NCI-H1417 (cell line): ENCODE measurements around the gene SIRT2.
A peak's percentile ranks its signal among the peaks of the same experiment; 100 is the strongest.
"Not testable (repeated sequence)": the region's sequence is repeated elsewhere in the genome, so short reads cannot be mapped to it uniquely, and the experiment has no call there.

Experiments used
- DNase-seq, 3 experiments: peaks; one replicate each; lab custom pipeline; 2025; lab: John Stamatoyannopoulos, UW

Gene SIRT2

GRCh38 chr19:38869160-38869835 is 30.1 kb downstream of the SIRT2 start:
- no peak for DNase-seq

DNA sequence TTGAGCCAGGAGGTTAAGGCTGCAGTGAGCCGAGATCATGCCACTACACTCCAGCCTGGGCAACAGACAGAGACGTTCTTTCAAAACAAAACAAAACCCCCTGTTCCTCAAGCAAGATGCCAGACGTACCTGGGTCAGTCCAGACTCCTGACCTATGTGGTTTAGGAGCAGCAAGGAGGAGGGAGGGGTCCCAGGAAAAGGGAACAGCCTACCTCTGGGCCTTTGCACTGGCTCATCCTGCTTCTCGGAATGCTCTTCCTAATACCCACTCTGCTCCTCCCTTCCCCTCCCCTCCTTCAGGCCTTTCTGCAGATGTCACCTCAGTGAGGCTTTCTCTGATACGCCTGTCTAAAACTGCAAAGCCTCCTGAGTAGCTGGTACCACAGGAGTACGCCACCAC is 30.9 kb downstream of the SIRT2 start:
- DNase-seq: no peak

DNA sequence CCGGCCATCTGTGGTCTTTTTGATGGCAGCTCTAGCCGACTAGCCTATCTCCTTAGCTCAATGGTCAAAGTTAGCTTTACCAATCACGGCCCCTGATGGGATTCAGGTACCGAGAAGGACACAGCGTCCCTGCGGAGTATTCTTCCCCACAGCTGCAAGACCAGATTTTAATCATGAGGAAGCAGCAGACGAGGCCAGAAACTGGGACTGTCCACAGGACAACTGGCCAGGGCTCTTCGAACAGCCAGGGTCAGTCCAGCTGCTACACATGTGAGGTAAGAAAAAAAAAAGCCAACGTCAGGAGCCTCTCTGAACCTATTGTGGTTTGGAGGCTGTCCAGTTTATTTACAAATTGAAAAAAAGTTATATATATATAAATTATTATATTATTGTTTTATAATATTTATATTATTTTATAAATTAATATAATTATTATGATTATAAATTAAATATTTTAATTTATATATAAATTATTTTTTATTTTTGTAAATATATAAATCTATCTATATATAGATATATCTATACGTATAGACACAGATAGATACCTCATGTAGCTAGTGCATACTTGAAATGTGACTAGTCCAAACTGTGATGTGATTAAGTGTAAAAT is 32.1 kb downstream of the SIRT2 start:
- DNase-seq: no peak

DNA sequence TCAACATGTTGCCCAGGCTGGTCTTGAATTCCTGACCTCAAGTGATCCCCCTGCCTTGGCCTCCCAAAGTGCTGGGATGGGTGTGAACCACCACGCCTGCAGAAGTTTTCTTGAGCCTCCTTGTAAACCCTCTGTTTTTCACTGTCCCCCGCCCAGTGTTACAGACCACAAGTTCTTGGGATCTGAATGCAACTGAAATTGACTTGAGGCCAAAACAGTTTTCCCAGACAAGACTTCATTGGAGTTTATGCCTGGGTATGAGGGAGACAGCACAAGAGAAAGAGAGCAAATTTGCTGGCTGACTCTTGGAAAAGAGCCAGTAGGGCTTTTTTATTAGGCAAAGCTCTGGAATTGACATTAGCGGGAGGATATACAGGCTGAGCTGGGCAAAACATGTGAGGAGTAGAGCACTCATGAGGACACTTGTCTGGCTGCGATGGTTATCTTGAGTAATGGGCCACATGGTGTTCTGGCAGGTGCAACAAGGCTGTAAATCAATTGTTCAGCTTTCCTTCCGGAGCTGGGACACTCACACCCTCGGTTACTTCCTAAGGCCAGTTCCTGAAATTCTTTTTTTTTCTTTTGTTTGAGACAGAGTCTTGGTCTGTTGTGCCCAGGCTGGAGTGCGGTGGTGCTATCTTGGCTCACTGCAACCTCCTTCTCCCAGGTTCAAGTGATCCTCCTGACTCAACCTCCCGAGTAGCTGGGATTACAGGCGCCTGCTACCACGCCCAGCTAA is 36.9 kb downstream of the SIRT2 start:
- DNase-seq: peak; percentile 72 to 94 (median 93)

GRCh38 chr19:38861368-38861767 is 38.0 kb downstream of the SIRT2 start:
- no peak for DNase-seq

DNA sequence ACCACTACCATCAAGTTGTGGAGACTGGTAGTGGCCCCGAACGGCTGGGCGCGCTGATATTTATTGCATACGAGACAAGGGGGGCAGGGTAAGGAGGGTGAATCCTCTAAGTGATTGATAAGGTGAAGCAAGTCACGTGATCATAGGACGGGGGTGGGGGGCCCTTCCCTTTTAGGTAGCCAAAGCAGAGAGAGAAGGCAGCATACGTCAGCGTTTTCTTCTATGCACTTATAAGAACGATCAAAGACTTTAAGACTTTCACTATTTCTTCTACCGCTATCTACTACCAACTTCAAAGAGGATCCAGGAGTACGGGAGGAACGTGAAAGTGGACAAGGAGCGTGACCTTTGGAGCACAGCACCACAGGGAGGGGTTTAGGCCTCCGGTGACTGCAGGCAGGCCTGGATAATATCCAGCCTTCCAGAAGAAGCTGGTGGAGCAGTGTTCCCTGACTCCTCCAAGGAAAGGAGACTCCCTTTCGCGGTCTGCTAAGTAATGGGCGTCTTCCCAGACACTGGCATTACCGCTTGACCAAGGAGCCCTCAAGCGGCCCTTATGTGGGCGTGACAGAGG is 39.7 kb downstream of the SIRT2 start:
- not testable (repeated sequence) for DNase-seq

DNA sequence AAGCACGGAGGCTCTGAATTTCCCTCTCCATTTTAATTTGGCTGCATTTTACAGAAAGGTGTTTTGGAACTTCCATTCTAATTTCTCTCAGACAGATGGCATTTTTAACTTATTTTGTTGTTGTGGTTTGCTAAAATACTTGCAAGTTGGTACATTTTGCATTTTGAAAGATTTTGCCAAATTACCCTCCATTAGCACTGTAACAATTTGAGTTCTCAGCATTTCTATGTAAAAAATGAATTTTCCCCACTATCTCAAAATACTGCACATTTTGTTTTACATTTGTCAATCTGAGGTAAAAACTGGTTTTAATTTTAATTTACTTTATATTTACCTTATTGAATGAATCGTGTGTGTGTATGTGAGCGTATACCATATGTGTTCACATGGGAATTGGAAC is 42.6 kb downstream of the SIRT2 start:
- DNase-seq: no peak

DNA sequence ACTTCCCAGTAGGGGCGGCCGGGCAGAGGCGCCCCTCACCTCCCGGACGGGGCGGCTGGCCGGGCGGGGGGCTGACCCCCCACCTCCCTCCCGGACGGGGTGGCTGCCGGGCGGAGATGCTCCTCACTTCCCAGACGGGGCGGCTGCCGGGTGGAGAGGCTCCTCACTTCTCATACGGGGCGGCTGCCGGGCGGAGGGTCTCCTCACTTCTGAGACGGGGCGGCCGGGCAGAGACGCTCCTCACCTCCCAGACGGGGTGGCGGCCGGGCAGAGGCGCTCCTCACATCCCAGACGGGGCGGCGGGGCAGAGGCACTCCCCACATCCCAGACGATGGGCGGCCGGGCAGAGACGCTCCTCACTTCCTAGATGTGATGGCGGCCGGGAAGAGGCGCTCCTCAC is 43.7 kb downstream of the SIRT2 start:
- DNase-seq: not testable (repeated sequence)

DNA sequence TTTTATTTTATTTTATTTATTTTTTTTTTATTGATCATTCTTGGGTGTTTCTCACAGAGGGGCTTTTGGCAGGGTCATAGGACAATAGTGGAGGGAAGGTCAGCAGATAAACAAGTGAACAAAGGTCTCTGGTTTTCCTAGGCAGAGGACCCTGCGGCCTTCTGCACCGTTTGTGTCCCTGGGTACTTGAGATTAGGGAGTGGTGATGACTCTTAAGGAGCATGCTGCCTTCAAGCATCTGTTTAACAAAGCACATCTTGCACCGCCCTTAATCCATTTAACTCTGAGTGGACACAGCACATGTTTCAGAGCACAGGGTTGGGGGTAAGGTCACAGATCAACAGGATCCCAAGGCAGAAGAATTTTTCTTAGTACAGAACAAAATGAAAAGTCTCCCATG is 44.5 kb downstream of the SIRT2 start:
- not testable (repeated sequence) for DNase-seq

- DNase-seq: no peak
Observed at GRCh38 chr19:38853214-38853613, 46.2 kb downstream of the SIRT2 start.

DNA sequence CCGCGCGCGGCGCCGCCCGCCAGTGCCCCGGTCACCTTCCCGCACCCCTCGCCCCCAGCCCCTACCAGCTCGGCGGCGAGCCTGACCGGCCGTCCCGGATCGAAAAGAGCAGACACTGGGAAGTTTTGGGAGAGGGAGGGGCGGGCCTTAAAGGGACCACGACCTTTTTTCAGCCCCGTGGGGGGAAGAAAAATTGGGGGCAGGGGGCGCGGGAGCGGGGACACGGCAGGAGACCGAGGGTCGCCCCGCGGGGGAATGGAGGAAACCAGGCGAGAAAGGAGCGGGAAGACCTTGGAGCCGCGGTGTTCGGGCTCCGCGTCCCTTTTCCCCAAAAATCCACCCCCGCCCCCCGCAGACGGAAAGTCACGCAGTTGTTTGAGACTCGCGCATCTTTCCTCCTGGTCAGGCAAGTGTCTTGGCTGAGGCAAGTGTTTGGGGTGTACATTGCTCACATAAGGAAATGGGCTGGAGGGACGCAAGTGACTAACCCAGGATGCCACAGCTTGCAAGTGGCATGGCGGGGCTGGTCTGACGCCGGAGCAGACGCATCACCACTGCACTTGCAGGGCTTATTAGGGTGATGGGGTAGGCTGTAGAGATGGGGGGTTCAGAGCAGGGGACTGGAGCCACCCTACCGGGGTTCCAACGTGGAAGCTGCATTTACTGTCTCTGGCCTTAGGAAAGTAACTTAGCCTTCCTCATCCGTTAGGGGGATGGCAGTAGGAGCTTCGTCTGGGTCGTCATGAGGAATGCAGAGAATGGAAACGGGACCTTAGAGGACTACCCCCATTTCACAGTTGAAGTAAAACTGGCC is 47.0 kb downstream of the SIRT2 start:
- peak in 2 of 3 experiments; percentile 37 to 39 for DNase-seq

- DNase-seq: peak; percentile 87 to 90 (median 89)
Observed at GRCh38 chr19:38851622-38852230, 47.7 kb downstream of the SIRT2 start.

GRCh38 chr19:38850976-38851621 is 48.3 kb downstream of the SIRT2 start:
- peak in 1 of 3 experiments; percentile 62 for DNase-seq

DNA sequence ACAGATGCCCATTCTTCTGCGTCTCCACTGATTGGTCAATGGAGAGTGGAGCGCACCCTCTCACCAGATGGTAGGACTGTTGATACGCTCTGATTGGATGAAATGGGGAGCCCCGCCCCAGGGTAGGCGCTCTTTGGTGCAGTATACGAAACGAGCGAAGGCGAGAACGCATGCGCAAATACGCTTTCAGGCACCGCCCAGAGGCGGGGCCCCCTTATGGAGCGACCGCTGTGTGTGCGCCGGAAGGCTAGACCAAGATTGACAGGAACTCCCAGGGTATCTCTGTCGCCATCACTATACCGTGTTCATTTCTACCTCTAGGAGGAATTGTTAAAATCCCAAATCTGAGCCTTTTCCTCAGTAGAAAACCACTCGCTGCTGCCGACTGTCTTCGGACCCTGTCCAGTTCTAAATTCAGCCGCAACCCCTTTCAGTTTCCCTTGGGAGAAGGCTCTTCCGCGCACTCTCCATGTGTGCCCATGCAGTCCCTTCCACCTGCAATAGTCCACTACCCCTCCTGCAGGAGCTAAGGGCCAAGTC is 48.9 kb downstream of the SIRT2 start:
- DNase-seq: peak in 2 of 3 experiments; percentile 91 to 100

DNA sequence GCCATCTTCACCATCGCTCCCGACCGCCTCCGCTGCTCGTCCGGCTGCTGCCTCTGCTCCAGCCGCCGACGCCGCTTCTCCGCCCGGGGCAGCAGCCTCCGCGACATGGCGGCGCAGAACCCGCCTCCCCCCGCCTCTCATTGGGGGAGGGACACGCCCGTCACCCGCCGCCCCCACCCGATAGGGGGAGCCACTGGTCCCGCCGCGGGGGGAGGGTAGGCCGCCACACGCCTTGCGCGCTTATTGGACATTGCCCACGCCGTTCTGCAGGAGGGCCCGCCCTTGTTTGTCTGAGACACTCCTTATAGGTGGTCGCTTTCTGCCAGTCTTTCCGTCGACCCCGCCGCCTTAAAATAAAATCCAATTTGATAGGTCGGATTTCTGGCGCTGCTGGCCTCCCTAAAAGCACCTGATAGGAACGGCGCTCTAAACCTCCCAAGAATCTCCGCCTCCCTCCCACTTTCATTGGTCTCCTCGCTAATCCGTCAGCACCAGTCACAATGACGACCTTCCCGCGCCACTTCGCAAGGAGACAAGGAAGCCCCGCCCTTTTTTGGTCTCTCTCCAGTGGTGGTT is 49.5 kb downstream of the SIRT2 start, which contains the start of gene HNRNPL:
HNRNPL (minus strand) TSS at position 127 of the 576 bp plus-strand sequence; CDS start at position 107, 20 bp downstream.
- peak; percentile 100 for DNase-seq

GRCh38 chr19:38849147-38849859 is 50.1 kb downstream of the SIRT2 start:
- peak; percentile 95 to 97 (median 95) for DNase-seq

GRCh38 chr19:38848299-38849146 is 50.9 kb downstream of the SIRT2 start:
- no peak for DNase-seq

- DNase-seq: no peak
Observed at GRCh38 chr19:38846097-38846496, 53.3 kb downstream of the SIRT2 start.
